Measurements from ENCODE around the gene SNTG2.

SNTG2 gene

GRCh38 chr2:1181893-1182292, 231.2 kb downstream of the SNTG2 start:
- TF ChIP-seq ZNF8 (CRISPR knock-in tag; IDR thresholded peaks at IDR 0.05), result no peak
- no peak for TF ChIP-seq ZFP30 (CRISPR knock-in tag; IDR thresholded peaks at IDR 0.05)
- no peak for TF ChIP-seq ZNF70 (CRISPR knock-in tag; IDR thresholded peaks at IDR 0.05)
- no peak for TF ChIP-seq ISL1 (CRISPR knock-in tag; IDR thresholded peaks at IDR 0.05)
- no peak for TF ChIP-seq CSRNP3 (CRISPR knock-in tag; IDR thresholded peaks at IDR 0.05)
- TF ChIP-seq PATZ1 (CRISPR knock-in tag; IDR thresholded peaks at IDR 0.05; ENCODE audit: borderline replicate concordance), result no peak
- no peak for TF ChIP-seq TCF4 (CRISPR knock-in tag; IDR thresholded peaks at IDR 0.05; ENCODE audit: borderline replicate concordance)
- TF ChIP-seq PPARA (CRISPR knock-in tag; IDR thresholded peaks at IDR 0.05; ENCODE audit: borderline replicate concordance), result no peak
- no peak for TF ChIP-seq POU6F1 (CRISPR knock-in tag; IDR thresholded peaks at IDR 0.05; ENCODE audit: borderline replicate concordance, low read depth)
- TF ChIP-seq ZFP3 (CRISPR knock-in tag; IDR thresholded peaks at IDR 0.05), result no peak
- TF ChIP-seq GLIS3 (CRISPR knock-in tag; IDR thresholded peaks at IDR 0.05), result no peak
- TF ChIP-seq RARB (CRISPR knock-in tag; IDR thresholded peaks at IDR 0.05), result no peak
- no peak for TF ChIP-seq ZC3H10 (CRISPR knock-in tag; IDR thresholded peaks at IDR 0.05)
- TF ChIP-seq SNAI2 (CRISPR knock-in tag; IDR thresholded peaks at IDR 0.05), result no peak
- TF ChIP-seq TSHZ2 (CRISPR knock-in tag; IDR thresholded peaks at IDR 0.05), result no peak
- TF ChIP-seq ZNF565 (CRISPR knock-in tag; conservative IDR thresholded peaks at IDR 0.05; ENCODE audit: low read depth), result no peak
- no peak for TF ChIP-seq CREB5 (CRISPR knock-in tag; IDR thresholded peaks at IDR 0.05; ENCODE audit: low read depth)
- TF ChIP-seq CSDC2 (CRISPR knock-in tag; IDR thresholded peaks at IDR 0.05), result no peak
- ATAC-seq, result no peak

GRCh38 chr2:1183300-1183699, 232.7 kb downstream of the SNTG2 start:
- ATAC-seq, result no peak
- TF ChIP-seq BACH2 (CRISPR knock-in tag; IDR thresholded peaks at IDR 0.05; ENCODE audit: borderline replicate concordance) (no peak), RARB (CRISPR knock-in tag; IDR thresholded peaks at IDR 0.05) (no peak), ZNF8 (CRISPR knock-in tag; IDR thresholded peaks at IDR 0.05) (no peak), ISL1 (CRISPR knock-in tag; IDR thresholded peaks at IDR 0.05) (no peak), CREB5 (CRISPR knock-in tag; IDR thresholded peaks at IDR 0.05; ENCODE audit: low read depth) (no peak), OSR1 (CRISPR knock-in tag; IDR thresholded peaks at IDR 0.05) (no peak), TOX (CRISPR knock-in tag; IDR thresholded peaks at IDR 0.05; ENCODE audit: borderline replicate concordance) (no peak), PPARA (CRISPR knock-in tag; IDR thresholded peaks at IDR 0.05; ENCODE audit: borderline replicate concordance) (no peak), CSDC2 (CRISPR knock-in tag; IDR thresholded peaks at IDR 0.05) (no peak)
